Suprapubic skin (tissue), 4 donors: ENCODE data around the gene NAA11. TPM values are rescaled to one million over a fixed set of nuclear protein-coding genes. Genes with fewer than 3 reads are reported as not detected.

Experiments
- DNase-seq, 2 donors: peaks; one replicate each; pipeline ENCODE4 v3.0.0-alpha.2; 2019; ENCODE audit warnings: low spot score in 2 of 2
- H3K27ac ChIP-seq: fragments of 200-600 bp; sonication (generic); one replicate; pipeline ENCODE4 v1.5.1; 2019
- H3K27me3 ChIP-seq: fragments of 200-600 bp; sonication (generic); one replicate; pipeline ENCODE4 v1.5.1; 2019
- H3K36me3 ChIP-seq: fragments of 200-600 bp; sonication (generic); one replicate; pipeline ENCODE4 v1.5.1; 2019
- H3K4me1 ChIP-seq: fragments of 200-600 bp; sonication (generic); one replicate; pipeline ENCODE4 v1.5.1; 2019
- H3K4me3 ChIP-seq: fragments of 200-600 bp; sonication (generic); one replicate; pipeline ENCODE4 v1.5.1; 2019; ENCODE audit warnings: mild to moderate bottlenecking
- H3K9me3 ChIP-seq: fragments of 200-600 bp; sonication (generic); one replicate; pipeline ENCODE4 v1.5.1; 2019
- CTCF ChIP-seq, 2 donors: fragments of 200-600 bp in 1 of 2; fragments of 450-650 bp in 1 of 2; sonication (generic) in 1 of 2; IDR thresholded peaks; one replicate each; pipeline ENCODE4 v1.5.1; 2016 to 2019; ENCODE audit warnings: antibody characterized with exemption in 2 of 2, mild to moderate bottlenecking in 1 of 2, moderate library complexity in 1 of 2
- EP300 ChIP-seq: sonication (generic); formaldehyde crosslinking; IDR thresholded peaks from one replicate; pipeline ENCODE4 v1.6.1; 2017; ENCODE audit warnings: antibody characterized with exemption
- POLR2A ChIP-seq, 2 donors: fragments of 450-650 bp; IDR thresholded peaks; one replicate each; pipeline ENCODE4 v1.6.1; 2017; ENCODE audit warnings: antibody characterized with exemption in 2 of 2, mild to moderate bottlenecking in 2 of 2, moderate library complexity in 2 of 2
- POLR2AphosphoS5 ChIP-seq, 3 donors: sonication (generic); formaldehyde crosslinking; IDR thresholded peaks; one replicate each; pipeline ENCODE4 v1.6.1; 2017; ENCODE audit warnings: antibody characterized with exemption in 3 of 3
- WGBS: methylation state at CpG from one replicate; pipeline ENCODE4 v1.1.5; 2018; 5-methylcytosine and 5-hydroxymethylcytosine counted together
- total RNA-seq, 4 donors: library from RNA; depleted of rRNA; stranded (reverse); fragments of >200 nt; gene quantifications; one replicate each; pipeline ENCODE4 v1.1.0, GENCODE V29; 2016

Gene NAA11
- total RNA-seq, 4 donors from 2014 or later, result not detected

GRCh38 chr4:79360006-79360405 is 34.1 kb upstream of the NAA11 start:
- no peak overlapping the region for H3K27ac ChIP-seq
- H3K27me3 ChIP-seq, result no peaks in the 10 kb centered on the region
- no peak overlapping the region for H3K4me3 ChIP-seq
- no peak for DNase-seq
- no peaks in the 10 kb centered on the region for H3K9me3 ChIP-seq
- no peaks in the 10 kb centered on the region for H3K4me1 ChIP-seq
- H3K36me3 ChIP-seq, result no peaks in the 10 kb centered on the region
- TF ChIP-seq POLR2AphosphoS5 (IDR thresholded peaks at IDR 0.05), result no peak
- TF ChIP-seq CTCF (IDR thresholded peaks at IDR 0.05), result no peak
- no peak for TF ChIP-seq EP300
- TF ChIP-seq POLR2A (IDR thresholded peaks at IDR 0.05), result no peak

GRCh38 chr4:79358438-79358837 is 32.6 kb upstream of the NAA11 start:
- no peaks in the 10 kb centered on the region for H3K4me1 ChIP-seq
- no peak overlapping the region for H3K27ac ChIP-seq
- 55% methylated on average over 1 of the region's 1 CpG for WGBS
- no peaks in the 10 kb centered on the region for H3K9me3 ChIP-seq
- TF ChIP-seq CTCF (IDR thresholded peaks at IDR 0.05), result no peak
- no peak for DNase-seq
- H3K36me3 ChIP-seq, result no peaks in the 10 kb centered on the region
- H3K27me3 ChIP-seq, result no peaks in the 10 kb centered on the region
- no peak overlapping the region for H3K4me3 ChIP-seq

- 73% methylated on average over 8 of the region's 8 CpGs for WGBS
These were observed 31.5 kb upstream of the NAA11 start for GRCh38 chr4:79357365-79357764.

GRCh38 chr4:79353075-79353474 is 27.2 kb upstream of the NAA11 start:
- H3K27ac ChIP-seq, result no peak overlapping the region
- H3K27me3 ChIP-seq, result no peaks in the 10 kb centered on the region
- H3K9me3 ChIP-seq, result no peaks in the 10 kb centered on the region
- no peaks in the 10 kb centered on the region for H3K36me3 ChIP-seq
- no peaks in the 10 kb centered on the region for H3K4me1 ChIP-seq
- 74% methylated on average over 1 of the region's 1 CpG for WGBS
- DNase-seq, result no peak
- TF ChIP-seq POLR2AphosphoS5 (IDR thresholded peaks at IDR 0.05) (no peak), CTCF (IDR thresholded peaks at IDR 0.05) (no peak), POLR2A (IDR thresholded peaks at IDR 0.05) (no peak), EP300 (no peak)
- H3K4me3 ChIP-seq, result no peak overlapping the region

More at GRCh38 chr4:79357365-79357764, 31.5 kb upstream of the NAA11 start:
- H3K36me3 ChIP-seq, result no peaks in the 10 kb centered on the region
- no peaks in the 10 kb centered on the region for H3K9me3 ChIP-seq
- no peak overlapping the region for H3K4me3 ChIP-seq
- no peaks in the 10 kb centered on the region for H3K4me1 ChIP-seq
- no peak for TF ChIP-seq POLR2A (IDR thresholded peaks at IDR 0.05)
- no peak for TF ChIP-seq CTCF (IDR thresholded peaks at IDR 0.05)
- TF ChIP-seq EP300, result no peak
- no peak for TF ChIP-seq POLR2AphosphoS5 (IDR thresholded peaks at IDR 0.05)
- no peak overlapping the region for H3K27ac ChIP-seq
- no peaks in the 10 kb centered on the region for H3K27me3 ChIP-seq
- no peak for DNase-seq

GRCh38 chr4:79348405-79348804 is 22.5 kb upstream of the NAA11 start:
- no peaks in the 10 kb centered on the region for H3K27me3 ChIP-seq
- H3K4me1 ChIP-seq, result no peaks in the 10 kb centered on the region
- 95% methylated on average over 2 of the region's 2 CpGs for WGBS
- DNase-seq, result no peak
- no peak overlapping the region for H3K4me3 ChIP-seq
- TF ChIP-seq CTCF (IDR thresholded peaks at IDR 0.05) (no peak), POLR2A (IDR thresholded peaks at IDR 0.05) (no peak), POLR2AphosphoS5 (IDR thresholded peaks at IDR 0.05) (no peak), EP300 (no peak)
- no peaks in the 10 kb centered on the region for H3K36me3 ChIP-seq
- H3K27ac ChIP-seq, result no peak overlapping the region
- peaks cover 7% of the 10 kb centered on the region for H3K9me3 ChIP-seq
